ENCODE results near the gene CCDC40. TPM values are rescaled to one million over a fixed set of nuclear protein-coding genes. Genes with fewer than 3 reads are reported as not detected.

Gene CCDC40
- total and polyA plus RNA-seq, 2 of the 13 experiments (the other 11 are each of a cell fraction or from before 2014, with no cell fraction given), result 4.1 to 5.5 TPM

GRCh38 chr17:79993390-79994227 is 42.8 kb upstream of the CCDC40 start (continued):
- peak; percentile 63 for TF ChIP-seq PRDM15 (CRISPR knock-in tag; IDR thresholded peaks at IDR 0.05)
- peak; percentile 85 for TF ChIP-seq ELF3 (CRISPR knock-in tag; IDR thresholded peaks at IDR 0.05)
- TF ChIP-seq ATF2 (CRISPR knock-in tag; IDR thresholded peaks at IDR 0.05), result peak; percentile 100
- peak; percentile 64 for TF ChIP-seq ASH2L (IDR thresholded peaks at IDR 0.05; ENCODE audit: insufficient read length, low read depth, low read length)
- no peak for TF ChIP-seq ZNF597 (CRISPR knock-in tag; IDR thresholded peaks at IDR 0.05)
- no peak for TF ChIP-seq FOXM1 (CRISPR knock-in tag; IDR thresholded peaks at IDR 0.05)
- TF ChIP-seq ZNF776 (CRISPR knock-in tag; IDR thresholded peaks at IDR 0.05), result no peak; the same call in 1 of the 2 replicates
- peak; percentile 53; the same call in 1 of the 2 replicates for TF ChIP-seq JDP2 (CRISPR knock-in tag; IDR thresholded peaks at IDR 0.05; ENCODE audit: borderline replicate concordance)
- 0 out of 2 replicates have a peak, but pooled peaks have one; percentile 60 for TF ChIP-seq PCBP1 (IDR thresholded peaks at IDR 0.05; ENCODE audit: borderline replicate concordance, low read depth, low read length)
- no peak for TF ChIP-seq PCBP2 (optimal IDR thresholded peaks at IDR 0.05; ENCODE audit: low read depth, low read length, poor library complexity, severe bottlenecking)
- TF ChIP-seq KLF11 (CRISPR knock-in tag; IDR thresholded peaks at IDR 0.05), result peak; percentile 76
- no peak for TF ChIP-seq NFE2 (CRISPR knock-in tag; IDR thresholded peaks at IDR 0.05)
- no peak for TF ChIP-seq HNRNPUL1 (IDR thresholded peaks at IDR 0.05; ENCODE audit: low read depth, low read length)
- TF ChIP-seq KDM3A (CRISPR knock-in tag; IDR thresholded peaks at IDR 0.05; ENCODE audit: low read depth), result peak; percentile 100
- 0 out of 2 replicates have a peak, but pooled peaks have one; percentile 57 for TF ChIP-seq CENPT (CRISPR knock-in tag; IDR thresholded peaks at IDR 0.05; ENCODE audit: low read depth)
- peak; percentile 97 for TF ChIP-seq ARNT2 (CRISPR knock-in tag; IDR thresholded peaks at IDR 0.05; ENCODE audit: low read depth)
- TF ChIP-seq ZNF510 (CRISPR knock-in tag; IDR thresholded peaks at IDR 0.05; ENCODE audit: low read depth), result peak; percentile 80; the same call in 1 of the 2 replicates
- 0 out of 2 replicates have a peak, but pooled peaks have one; percentile 67 for TF ChIP-seq NFE2L1 (CRISPR knock-in tag; IDR thresholded peaks at IDR 0.05; ENCODE audit: borderline replicate concordance)
- TF ChIP-seq ZNF550 (CRISPR knock-in tag; IDR thresholded peaks at IDR 0.05; ENCODE audit: borderline replicate concordance), result no peak; the same call in 1 of the 2 replicates
- TF ChIP-seq NRL (CRISPR knock-in tag; IDR thresholded peaks at IDR 0.05; ENCODE audit: borderline replicate concordance), result peak; percentile 93
